OCI-LY3 (cell line): ENCODE data around the gene MAP3K6.

Experiments used
- H2AFZ ChIP-seq: fragments of 200-600, 300-600 bp; shearing (Covaris generic); 2 replicates; pipeline ENCODE4 v1.6.0; 2014; ENCODE audit warnings: antibody characterized with exemption, low read depth, low read length
- H3K27ac ChIP-seq: fragments of 200-600, 300-600 bp; sonication (generic); 2 replicates; pipeline ENCODE4 v1.5.1; 2014; ENCODE audit warnings: mild to moderate bottlenecking, low read length, moderate library complexity, mixed read lengths
- H3K27me3 ChIP-seq: fragments of 200-600, 300-600 bp; sonication (generic); 2 replicates; pipeline ENCODE4 v1.6.1; 2014; ENCODE audit warnings: low read depth, low read length, mixed read lengths
- H3K36me3 ChIP-seq: fragments of 200-600, 300-600 bp; sonication (generic); replicated peaks from 2 replicates; pipeline ENCODE3; 2014; ENCODE audit warnings: low read depth, low read length, mixed read lengths
- H3K4me1 ChIP-seq: fragments of 300-600, 200-600 bp; sonication (generic); 2 replicates; pipeline ENCODE4 v1.6.1; 2014; ENCODE audit warnings: low read length, mixed read lengths
- H3K4me2 ChIP-seq: fragments of 200-600, 300-600 bp; sonication (generic); 2 replicates; pipeline ENCODE4 v1.6.1; 2014; ENCODE audit warnings: low read length, mixed read lengths
- H3K4me3 ChIP-seq: fragments of 300-600, 200-600 bp; sonication (generic); 2 replicates; pipeline ENCODE4 v1.5.1; 2014; ENCODE audit warnings: antibody characterized with exemption, mild to moderate bottlenecking, low read length, moderate library complexity
- H3K79me2 ChIP-seq: fragments of 300-600, 200-600 bp; shearing (Covaris generic); 2 replicates; pipeline ENCODE4 v1.6.1; 2014; ENCODE audit warnings: mild to moderate bottlenecking, low read length, mixed read lengths
- H3K9ac ChIP-seq: fragments of 300-600, 200-600 bp; shearing (Covaris generic); 2 replicates; pipeline ENCODE4 v1.6.0; 2014; ENCODE audit warnings: mild to moderate bottlenecking, low read length, moderate library complexity
- H3K9me3 ChIP-seq: fragments of 200-600, 300-600 bp; shearing (Covaris generic); 2 replicates; pipeline ENCODE4 v1.6.1; 2014; ENCODE audit warnings: low read length, mixed read lengths; ENCODE audit not compliant: insufficient read depth
- H4K20me1 ChIP-seq: fragments of 200-600, 300-600 bp; sonication (generic); 2 replicates; pipeline ENCODE4 v1.6.1; 2016; ENCODE audit warnings: low read length, mixed read lengths; ENCODE audit not compliant: insufficient read depth
- CTCF ChIP-seq: fragments of 200-600, 300-600 bp; sonication (generic); IDR thresholded peaks from 2 replicates; pipeline ENCODE4 v1.5.1; 2014; ENCODE audit warnings: antibody characterized with exemption, low read length, low read depth
- EZH2phosphoT487 ChIP-seq: fragments of 200-600 bp; shearing (Covaris generic); IDR thresholded peaks from 2 replicates; pipeline ENCODE4 v1.6.1; 2018; ENCODE audit warnings: antibody characterized with exemption, mixed run types, low read depth

MAP3K6 gene

GRCh38 chr1:27355683-27356082 lies 11.1 kb downstream of the MAP3K6 start:
- H4K20me1 ChIP-seq = no peaks in the 10 kb centered on the region
- H3K36me3 ChIP-seq = no peaks in the 10 kb centered on the region
- H2AFZ ChIP-seq = no peak overlapping the region
- H3K4me2 ChIP-seq = no peak overlapping the region
- no peak overlapping the region for H3K27ac ChIP-seq
- peaks cover 21% of the 10 kb centered on the region for H3K4me1 ChIP-seq
- no peak overlapping the region for H3K9ac ChIP-seq
- no peaks in the 10 kb centered on the region for H3K9me3 ChIP-seq
- no peak overlapping the region for H3K4me3 ChIP-seq
- no peak for TF ChIP-seq CTCF
- TF ChIP-seq EZH2phosphoT487 = no peak
- H3K79me2 ChIP-seq = no peaks in the 10 kb centered on the region
- peaks cover 6% of the 10 kb centered on the region; the same call in 1 of the 2 replicates for H3K27me3 ChIP-seq

- Histone ChIP-seq H3K9me3 (no peaks in the 10 kb centered on the region), H4K20me1 (no peaks in the 10 kb centered on the region), H3K27ac (no peak overlapping the region), H3K4me1 (peaks cover 16% of the 10 kb centered on the region), H3K79me2 (no peaks in the 10 kb centered on the region), H3K27me3 (no peaks in the 10 kb centered on the region), H3K4me2 (no peak overlapping the region), H3K4me3 (no peak overlapping the region), H3K9ac (no peak overlapping the region), H3K36me3 (no peaks in the 10 kb centered on the region), H2AFZ (no peak overlapping the region)
- no peak for TF ChIP-seq EZH2phosphoT487
- no peak for TF ChIP-seq CTCF
Observed at GRCh38 chr1:27353629-27354028, 13.1 kb downstream of the MAP3K6 start.

- Histone ChIP-seq H3K4me1 (peaks cover 16% of the 10 kb centered on the region), H3K27me3 (no peaks in the 10 kb centered on the region), H3K27ac (no peak overlapping the region), H3K36me3 (no peaks in the 10 kb centered on the region), H3K9ac (no peak overlapping the region), H4K20me1 (no peaks in the 10 kb centered on the region), H3K9me3 (no peaks in the 10 kb centered on the region), H3K4me3 (no peak overlapping the region), H2AFZ (no peak overlapping the region), H3K79me2 (no peaks in the 10 kb centered on the region), H3K4me2 (no peak overlapping the region)
- TF ChIP-seq EZH2phosphoT487 (no peak), CTCF (no peak)
Observed at GRCh38 chr1:27353166-27353565, 13.6 kb downstream of the MAP3K6 start.

GRCh38 chr1:27351541-27352107 lies 15.1 kb downstream of the MAP3K6 start:
- Histone ChIP-seq H3K4me2 (no peak overlapping the region), H3K27me3 (no peaks in the 10 kb centered on the region), H3K79me2 (no peaks in the 10 kb centered on the region), H4K20me1 (no peaks in the 10 kb centered on the region), H2AFZ (no peak overlapping the region), H3K36me3 (no peaks in the 10 kb centered on the region), H3K9ac (no peak overlapping the region), H3K4me1 (peaks cover 5% of the 10 kb centered on the region), H3K9me3 (no peaks in the 10 kb centered on the region), H3K27ac (no peak overlapping the region), H3K4me3 (no peak overlapping the region)
- no peak for TF ChIP-seq EZH2phosphoT487
- TF ChIP-seq CTCF = no peak
